Tibial nerve (tissue), 4 donors: Measurements from ENCODE around the gene SPRN. TPM values are rescaled to one million over a fixed set of nuclear protein-coding genes. Genes with fewer than 3 reads are reported as not detected.
A peak's percentile ranks its signal among the peaks of the same experiment; 100 is the strongest.

Source experiments
- DNase-seq, 2 donors: peaks; one replicate each; pipeline ENCODE4 v3.0.0-alpha.2; 2019; ENCODE audit warnings: low spot score in 2 of 2
- H3K27ac ChIP-seq, 4 donors: fragments of 200-600 bp; sonication (generic) in 3 of 4; one replicate each; pipeline ENCODE4 v1.5.1; 2017 to 2019; ENCODE audit warnings: mild to moderate bottlenecking in 1 of 4
- H3K27me3 ChIP-seq, 2 donors: fragments of 200-600 bp; sonication (generic) in 1 of 2; one replicate each; pipeline versions ENCODE4 v1.5.1 to v1.6.0; 2017 to 2019
- H3K36me3 ChIP-seq, 3 donors: fragments of 200-600 bp; sonication (generic); one replicate each; pipeline ENCODE4 v1.5.1; 2018 to 2019
- H3K4me1 ChIP-seq, 4 donors: fragments of 200-600 bp; sonication (generic) in 3 of 4; one replicate each; pipeline ENCODE4 v1.5.1; 2017 to 2019
- H3K4me3 ChIP-seq, 4 donors: fragments of 200-600 bp; sonication (generic) in 3 of 4; one replicate each; pipeline ENCODE4 v1.5.1; 2017 to 2019; ENCODE audit warnings: mild to moderate bottlenecking in 1 of 4, moderate library complexity in 1 of 4
- H3K9me3 ChIP-seq, 4 donors: fragments of 200-600 bp; sonication (generic) in 3 of 4; one replicate each; pipeline ENCODE4 v1.5.1; 2017 to 2019
- CTCF ChIP-seq, 5 experiments: fragments of 200-600 bp in 3 of 5; fragments of 450-650 bp in 2 of 5; sonication (generic) in 3 of 5; IDR thresholded peaks; one replicate each; pipeline ENCODE4 v1.5.1; 2016 to 2019; ENCODE audit warnings: antibody characterized with exemption in 5 of 5, mild to moderate bottlenecking in 3 of 5, moderate library complexity in 2 of 5
- EP300 ChIP-seq, 2 donors: sonication (generic); formaldehyde crosslinking; IDR thresholded peaks; one replicate each; pipeline ENCODE4 v1.6.1; 2017; ENCODE audit warnings: antibody characterized with exemption in 2 of 2, mild to moderate bottlenecking in 1 of 2
- POLR2A ChIP-seq, 2 donors: fragments of 450-650 bp; IDR thresholded peaks; one replicate each; pipeline ENCODE4 v1.6.1; 2017; ENCODE audit warnings: antibody characterized with exemption in 2 of 2, mild to moderate bottlenecking in 2 of 2, moderate library complexity in 2 of 2
- WGBS, 2 donors: methylation state at CpG; one replicate each; pipeline ENCODE4 v1.1.5; 2018; 5-methylcytosine and 5-hydroxymethylcytosine counted together
- small RNA-seq: library from RNA; depleted of rRNA; stranded (forward); fragments of <200 nt; gene quantifications from one replicate; pipeline ENCODE3, GENCODE V24; 2016
- total RNA-seq, 4 donors: library from RNA; depleted of rRNA; stranded (reverse); fragments of >200 nt; gene quantifications; one replicate each; pipeline ENCODE4 v1.1.0, GENCODE V29; 2016

The SPRN gene
- total RNA-seq, 4 donors from 2014 or later, result not detected

- TF ChIP-seq EP300 (IDR thresholded peaks at IDR 0.05) (no peak), POLR2A (IDR thresholded peaks at IDR 0.05) (no peak), CTCF (IDR thresholded peaks at IDR 0.05) (no peak)
- Histone ChIP-seq H3K9me3 (no peaks in the 10 kb centered on the region), H3K4me1 (peaks cover 0 to 47% (median 13%) of the 10 kb centered on the region in 4 donors), H3K36me3 (peaks cover 0 to 41% (median 5%) of the 10 kb centered on the region in 3 donors), H3K4me3 (peak overlapping the region; percentile 37 to 93 (median 70)), H3K27me3 (no peaks in the 10 kb centered on the region), H3K27ac (peak overlapping the region in 3 of 4 donors; percentile 60 to 95 (median 88))
- no peak for DNase-seq
- WGBS, 2 donors, result 33 to 35% methylated on average over 18 to 19 of the region's 20 CpGs
These were observed 51.9 kb downstream of the SPRN start for GRCh38 chr10:133372507-133372906.

Small RNA genes lying within 50 kb of the gene (small RNA-seq; reads per million reads assigned to genes)
- not detected for gene AL360181.4
- not detected for gene MIR3944

Other genes starting within 250 kb of the SPRN start
- not detected for gene UTF1, start 194.4 kb downstream of the SPRN start, total RNA-seq
- gene VENTX, start 186.8 kb downstream of the SPRN start, total RNA-seq, result 10 to 100 TPM in 1 of 4 donors, 1 to 10 TPM in 3; 2.5 to 10.5 (median 4.9) TPM
- gene ADAM8, start 147.8 kb downstream of the SPRN start, total RNA-seq, result 10 to 100 TPM in 1 of 4 donors, 1 to 10 TPM in 3; 2.7 to 11.3 (median 6.4) TPM
- gene TUBGCP2, start 115.8 kb downstream of the SPRN start, total RNA-seq, result 10 to 100 TPM; 35.8 to 73.5 (median 45.7) TPM
- gene ZNF511, start 115.7 kb downstream of the SPRN start, total RNA-seq, result 10 to 100 TPM; 29.3 to 44.8 (median 35.0) TPM
- 1 to 10 TPM in 2 of 4 donors, under 1 TPM in 1, not detected in 1; 0.60 to 4.4 (median 1.2) TPM for gene CALY, start 87.7 kb downstream of the SPRN start, total RNA-seq
- 10 to 100 TPM in 3 of 4 donors, 1 to 10 TPM in 1; 9.8 to 29.4 (median 16.6) TPM for gene PRAP1, start 77.3 kb downstream of the SPRN start, total RNA-seq
- gene FUOM, start 66.6 kb downstream of the SPRN start, total RNA-seq, result 10 to 100 TPM; 44.1 to 59.4 (median 49.3) TPM
- gene ECHS1, start 51.3 kb downstream of the SPRN start, total RNA-seq, result 100 to 1,000 TPM in 1 of 4 donors, 10 to 100 TPM in 3; 70.5 to 104 (median 76.4) TPM
- 10 to 100 TPM; 15.3 to 26.7 (median 18.4) TPM for gene PAOX, start 45.4 kb downstream of the SPRN start, total RNA-seq
- 10 to 100 TPM; 28.7 to 65.7 (median 34.7) TPM for gene MTG1, start 30.5 kb downstream of the SPRN start, total RNA-seq
- 1 to 10 TPM; 4.8 to 8.1 (median 6.1) TPM for gene SCART1, start 29.3 kb upstream of the SPRN start, total RNA-seq
- gene CYP2E1, start 102.7 kb upstream of the SPRN start, total RNA-seq, result 1 to 10 TPM in 2 of 4 donors, under 1 TPM in 2; 0.30 to 7.0 (median 0.82) TPM
- 1 to 10 TPM in 1 of 4 donors, not detected in 3; 3.5 TPM for gene SYCE1, start 141.0 kb upstream of the SPRN start, total RNA-seq
- gene FRG2B, start 202.2 kb upstream of the SPRN start, total RNA-seq, result not detected